ENCODE data around the gene EDIL3. TPM values are rescaled to one million over a fixed set of nuclear protein-coding genes. Genes with fewer than 3 reads are reported as not detected.
"Not testable (repeated sequence)": the region's sequence is repeated elsewhere in the genome, so short reads cannot be mapped to it uniquely, and the experiment has no call there.

EDIL3 gene
- total RNA-seq, 1 donor from 2014 or later: 6.8 TPM

- DNase-seq (ENCODE audit: low spot score): no peak
Measured at GRCh38 chr5:84298628-84299027, 86.1 kb downstream of the EDIL3 start.

GRCh38 chr5:84297641-84298040 is 87.0 kb downstream of the EDIL3 start:
- DNase-seq (ENCODE audit: low spot score): not testable (repeated sequence)

GRCh38 chr5:84292788-84293653 is 91.7 kb downstream of the EDIL3 start:
- no peak for DNase-seq (ENCODE audit: low spot score)

GRCh38 chr5:84292000-84292642 is 92.6 kb downstream of the EDIL3 start:
- no peak for DNase-seq (ENCODE audit: low spot score)

- no peak for DNase-seq (ENCODE audit: low spot score)
Measured at GRCh38 chr5:84290673-84291072, 94.0 kb downstream of the EDIL3 start.

GRCh38 chr5:84290161-84290560 is 94.5 kb downstream of the EDIL3 start:
- no peak for DNase-seq (ENCODE audit: low spot score)

- no peak for DNase-seq (ENCODE audit: low spot score)
Measured at GRCh38 chr5:84287951-84288350, 96.7 kb downstream of the EDIL3 start.

- no peak for DNase-seq (ENCODE audit: low spot score)
Measured at GRCh38 chr5:84286662-84287061, 98.0 kb downstream of the EDIL3 start.

- no peak for DNase-seq (ENCODE audit: low spot score)
Measured at GRCh38 chr5:84285641-84286637, 98.7 kb downstream of the EDIL3 start.

GRCh38 chr5:84281383-84281782 is 103.3 kb downstream of the EDIL3 start:
- no peak for DNase-seq (ENCODE audit: low spot score)

- no peak for DNase-seq (ENCODE audit: low spot score)
Measured at GRCh38 chr5:84279234-84279633, 105.4 kb downstream of the EDIL3 start.

- no peak for DNase-seq (ENCODE audit: low spot score)
Measured at GRCh38 chr5:84275609-84276008, 109.1 kb downstream of the EDIL3 start.

GRCh38 chr5:84274585-84275468 is 109.9 kb downstream of the EDIL3 start:
- DNase-seq (ENCODE audit: low spot score): no peak

GRCh38 chr5:84273517-84273883 is 111.2 kb downstream of the EDIL3 start:
- no peak for DNase-seq (ENCODE audit: low spot score)

- no peak for DNase-seq (ENCODE audit: low spot score)
Measured at GRCh38 chr5:84272771-84273516, 111.7 kb downstream of the EDIL3 start.

- DNase-seq (ENCODE audit: low spot score): no peak
Measured at GRCh38 chr5:84265739-84266550, 118.7 kb downstream of the EDIL3 start.

- DNase-seq (ENCODE audit: low spot score): no peak
Measured at GRCh38 chr5:84265130-84265529, 119.5 kb downstream of the EDIL3 start.

- DNase-seq (ENCODE audit: low spot score): no peak
Measured at GRCh38 chr5:84260939-84261338, 123.7 kb downstream of the EDIL3 start.

- DNase-seq (ENCODE audit: low spot score): no peak
Measured at GRCh38 chr5:84260140-84260539, 124.5 kb downstream of the EDIL3 start.

All from ureter (tissue), 1 donor.